ENCODE results near the gene FAM13A. TPM values are rescaled to one million over a fixed set of nuclear protein-coding genes. Genes with fewer than 3 reads are reported as not detected.

The FAM13A gene
- total RNA-seq, 1 donor from 2014 or later, result 39.1 TPM

GRCh38 chr4:88985088-88985773 lies 71.8 kb downstream of the FAM13A start:
- Histone ChIP-seq H3K36me3 (no peaks in the 10 kb centered on the region), H3K27me3 (ENCODE audit: low read depth) (no peaks in the 10 kb centered on the region), H3K9me3 (no peaks in the 10 kb centered on the region), H3K4me1 (no peaks in the 10 kb centered on the region), H3K4me3 (no peak overlapping the region), H3K27ac (no peak overlapping the region)
- TF ChIP-seq, protein P1, sequence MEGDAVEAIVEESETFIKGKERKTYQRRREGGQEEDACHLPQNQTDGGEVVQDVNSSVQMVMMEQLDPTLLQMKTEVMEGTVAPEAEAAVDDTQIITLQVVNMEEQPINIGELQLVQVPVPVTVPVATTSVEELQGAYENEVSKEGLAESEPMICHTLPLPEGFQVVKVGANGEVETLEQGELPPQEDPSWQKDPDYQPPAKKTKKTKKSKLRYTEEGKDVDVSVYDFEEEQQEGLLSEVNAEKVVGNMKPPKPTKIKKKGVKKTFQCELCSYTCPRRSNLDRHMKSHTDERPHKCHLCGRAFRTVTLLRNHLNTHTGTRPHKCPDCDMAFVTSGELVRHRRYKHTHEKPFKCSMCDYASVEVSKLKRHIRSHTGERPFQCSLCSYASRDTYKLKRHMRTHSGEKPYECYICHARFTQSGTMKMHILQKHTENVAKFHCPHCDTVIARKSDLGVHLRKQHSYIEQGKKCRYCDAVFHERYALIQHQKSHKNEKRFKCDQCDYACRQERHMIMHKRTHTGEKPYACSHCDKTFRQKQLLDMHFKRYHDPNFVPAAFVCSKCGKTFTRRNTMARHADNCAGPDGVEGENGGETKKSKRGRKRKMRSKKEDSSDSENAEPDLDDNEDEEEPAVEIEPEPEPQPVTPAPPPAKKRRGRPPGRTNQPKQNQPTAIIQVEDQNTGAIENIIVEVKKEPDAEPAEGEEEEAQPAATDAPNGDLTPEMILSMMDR (IDR thresholded peaks at IDR 0.05), result no peak
- intact Hi-C loops (cut with DNase I), result no loop called here
- ATAC-seq (no peak), DNase-seq (no peak)

GRCh38 chr4:88982757-88983156 lies 74.2 kb downstream of the FAM13A start:
- H3K9me3 ChIP-seq, result no peaks in the 10 kb centered on the region
- no peaks in the 10 kb centered on the region for H3K27me3 ChIP-seq (ENCODE audit: low read depth)
- intact Hi-C loops (cut with DNase I), result no loop called here
- DNase-seq (no peak), ATAC-seq (no peak)
- H3K4me3 ChIP-seq, result no peak overlapping the region
- TF ChIP-seq, protein P1 (IDR thresholded peaks at IDR 0.05), result no peak
- H3K4me1 ChIP-seq, result no peaks in the 10 kb centered on the region
- H3K36me3 ChIP-seq, result no peaks in the 10 kb centered on the region
- H3K27ac ChIP-seq, result no peak overlapping the region

DNA sequence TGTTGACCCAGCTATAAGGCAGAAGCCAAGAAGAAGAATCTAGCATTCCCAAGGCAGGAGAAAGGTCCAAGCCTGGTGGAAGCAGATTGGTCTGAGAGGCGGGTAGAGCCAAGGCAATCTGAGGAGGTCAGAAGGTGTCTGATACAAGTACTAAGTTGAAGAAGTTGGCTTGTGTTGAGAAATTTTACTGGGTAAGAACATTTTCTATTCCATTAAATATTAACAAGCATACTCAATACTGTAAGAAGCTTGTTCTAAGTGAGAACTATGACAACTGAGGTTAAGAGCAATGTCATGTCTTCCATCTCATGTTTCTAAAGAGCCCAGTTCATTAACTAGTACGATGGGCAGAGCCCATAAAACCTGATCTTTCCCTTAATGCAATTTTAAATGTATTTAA lies 75.0 kb downstream of the FAM13A start:
- H3K4me1 ChIP-seq, result no peaks in the 10 kb centered on the region
- intact Hi-C loops (cut with DNase I), result no loop called here
- no peak overlapping the region for H3K4me3 ChIP-seq
- no peaks in the 10 kb centered on the region for H3K9me3 ChIP-seq
- no peaks in the 10 kb centered on the region for H3K36me3 ChIP-seq
- DNase-seq (no peak), ATAC-seq (no peak)
- H3K27me3 ChIP-seq (ENCODE audit: low read depth), result no peaks in the 10 kb centered on the region
- no peak overlapping the region for H3K27ac ChIP-seq
- TF ChIP-seq, protein P1 (IDR thresholded peaks at IDR 0.05), result no peak

DNA sequence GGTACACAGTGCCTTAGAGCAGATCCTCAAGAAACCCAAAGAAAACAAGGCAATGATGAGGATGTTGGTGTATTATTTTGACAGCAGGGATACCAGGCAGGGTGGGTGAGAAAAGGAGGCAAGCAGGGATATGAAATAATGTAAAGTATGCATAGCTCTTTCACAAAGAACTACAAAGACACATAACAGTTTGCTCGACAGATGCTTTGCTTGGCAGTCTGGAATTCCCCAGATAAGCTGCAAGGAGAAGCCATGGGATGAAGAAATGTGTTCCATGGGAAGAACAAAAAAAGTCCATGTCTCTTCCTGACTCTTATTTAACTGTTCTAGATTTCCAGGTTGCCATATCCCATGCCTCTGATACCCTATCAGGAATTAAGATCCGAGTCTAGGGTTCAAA lies 75.4 kb downstream of the FAM13A start:
- Histone ChIP-seq H3K4me1 (no peaks in the 10 kb centered on the region), H3K4me3 (no peak overlapping the region), H3K36me3 (no peaks in the 10 kb centered on the region), H3K9me3 (no peaks in the 10 kb centered on the region), H3K27me3 (ENCODE audit: low read depth) (no peaks in the 10 kb centered on the region), H3K27ac (no peak overlapping the region)
- DNase-seq (no peak), ATAC-seq (no peak)
- intact Hi-C loops (cut with DNase I), result no loop called here
- TF ChIP-seq, protein P1 (IDR thresholded peaks at IDR 0.05), result no peak

- Histone ChIP-seq H3K4me3 (no peak overlapping the region), H3K4me1 (no peaks in the 10 kb centered on the region), H3K9me3 (no peaks in the 10 kb centered on the region), H3K36me3 (no peaks in the 10 kb centered on the region), H3K27ac (no peak overlapping the region), H3K27me3 (ENCODE audit: low read depth) (no peaks in the 10 kb centered on the region)
- DNase-seq (no peak), ATAC-seq (no peak)
- TF ChIP-seq, protein P1 (IDR thresholded peaks at IDR 0.05), result no peak
- intact Hi-C loops (cut with DNase I), result no loop called here
Observed at GRCh38 chr4:88979276-88979675, 77.7 kb downstream of the FAM13A start.

DNA sequence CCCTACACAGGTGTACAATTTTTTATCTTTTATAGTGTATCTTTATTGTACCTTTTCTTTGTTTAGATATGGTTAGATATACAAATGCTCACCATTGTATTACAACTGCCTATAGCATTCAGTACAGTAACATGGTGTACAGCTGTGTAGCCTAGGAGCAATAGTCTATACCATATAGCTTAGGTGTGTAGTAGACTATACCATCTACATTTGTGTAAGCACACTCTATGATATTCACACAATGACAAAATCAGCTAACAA lies 80.3 kb downstream of the FAM13A start:
- no peak for ATAC-seq
- H3K27me3 ChIP-seq (ENCODE audit: low read depth), result no peaks in the 10 kb centered on the region
- intact Hi-C loops (cut with DNase I), result no loop called here
- H3K4me1 ChIP-seq, result no peaks in the 10 kb centered on the region
- no peaks in the 10 kb centered on the region for H3K9me3 ChIP-seq
- TF ChIP-seq, protein P1 (IDR thresholded peaks at IDR 0.05), result no peak
- no peak for DNase-seq
- no peak overlapping the region for H3K27ac ChIP-seq
- no peak overlapping the region for H3K4me3 ChIP-seq
- H3K36me3 ChIP-seq, result no peaks in the 10 kb centered on the region

Data from lower lobe of right lung (tissue), 2 donors.